HG02870 (cell line): ENCODE measurements around the gene OGFR.
A peak's percentile ranks its signal among the peaks of the same experiment; 100 is the strongest.

ENCODE experiments used
- ATAC-seq: cut with Tn5 transposase; IDR thresholded peaks from one replicate; pipeline ENCODE4 v1.9.1; 2021; ENCODE audit warnings: mild to moderate bottlenecking, moderate library complexity; ENCODE audit not compliant: unreplicated experiment

OGFR gene

DNA sequence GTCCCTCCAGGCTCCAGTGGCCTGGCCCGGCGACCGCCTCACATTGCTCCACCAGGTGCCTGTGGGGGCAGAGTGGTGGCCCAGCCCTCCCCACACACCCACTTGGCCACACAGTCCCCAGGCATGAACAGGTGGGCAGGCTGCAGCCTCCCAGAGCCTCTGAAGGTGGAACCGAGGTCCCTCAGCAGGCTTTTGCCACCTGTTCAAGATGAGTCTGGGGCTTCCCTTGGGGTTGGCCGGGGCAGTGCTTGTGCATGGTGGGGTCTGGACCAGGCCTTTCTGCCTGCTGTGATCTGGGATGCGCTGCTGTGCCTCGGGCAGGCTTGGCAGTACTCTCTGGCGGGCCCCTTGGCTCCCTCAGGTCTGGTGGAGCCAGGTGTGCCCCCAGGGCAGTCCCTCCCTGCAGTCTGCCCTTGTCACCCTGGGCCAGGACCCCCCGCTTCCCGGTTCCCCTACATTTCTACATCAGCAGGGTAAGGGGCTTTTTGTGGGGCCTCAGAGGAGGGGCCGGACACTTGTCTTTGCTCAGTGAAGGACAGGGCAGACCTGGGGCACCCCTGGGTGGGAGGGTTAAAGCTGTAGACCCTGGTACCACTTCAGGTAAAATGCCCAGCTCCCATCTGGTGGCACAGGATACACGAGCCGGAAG is 9.5 kb downstream of the OGFR start:
- no peak for ATAC-seq

GRCh38 chr20:62814709-62815065 is 10.1 kb downstream of the OGFR start:
- no peak for ATAC-seq

- ATAC-seq = no peak
Measured at GRCh38 chr20:62815066-62815991, 10.7 kb downstream of the OGFR start.

DNA sequence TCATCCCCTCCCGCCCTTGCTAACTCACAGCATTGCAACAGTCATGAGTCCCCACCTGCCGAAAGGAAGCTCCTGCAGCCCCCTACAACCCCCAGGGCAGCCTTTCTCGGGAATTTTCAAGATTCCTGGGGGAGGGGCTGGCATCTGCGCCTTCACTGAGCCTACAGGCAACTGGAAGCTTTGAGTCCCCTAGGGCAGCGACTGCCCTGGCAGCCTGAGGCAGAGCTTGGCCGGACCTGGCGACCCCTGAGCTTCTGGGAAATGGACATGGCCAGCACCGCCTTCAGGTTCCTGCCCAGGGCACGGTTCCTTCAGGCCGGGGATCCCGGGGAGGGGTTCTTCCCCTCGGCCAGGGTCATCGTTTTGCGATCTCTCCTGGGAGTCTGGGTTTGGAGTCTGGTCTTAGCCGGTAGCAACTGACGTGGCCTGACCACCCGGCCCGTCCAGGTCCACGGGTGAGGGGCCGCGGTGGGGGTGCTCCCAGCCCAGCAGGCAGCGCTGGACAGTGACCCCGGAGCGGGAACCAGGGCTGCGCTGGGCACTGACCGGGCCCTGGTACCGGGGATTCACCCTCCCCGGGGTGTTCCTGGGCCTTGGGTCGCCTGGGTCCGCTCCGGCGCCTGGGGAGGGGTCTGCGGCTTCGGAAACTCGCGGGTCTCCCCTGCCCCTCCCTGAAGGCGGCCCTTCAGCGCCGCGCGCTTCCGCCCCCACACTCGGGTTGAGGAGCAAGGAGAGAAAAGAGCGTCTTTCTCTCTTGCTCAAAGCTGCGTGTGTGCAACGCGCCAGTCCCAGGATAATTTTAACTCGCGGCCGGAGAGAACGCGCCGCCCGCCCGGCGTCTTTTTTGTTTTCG is 11.6 kb downstream of the OGFR start:
- no peak for ATAC-seq

- ATAC-seq = no peak
Measured at GRCh38 chr20:62816884-62817873, 12.5 kb downstream of the OGFR start, which contains the start of gene COL9A3. TSS of gene COL9A3 (plus strand) at chr20:62817050. CDS start at chr20:62817065, 15 bp downstream.

GRCh38 chr20:62817975-62818591 is 13.4 kb downstream of the OGFR start:
- ATAC-seq = no peak

DNA sequence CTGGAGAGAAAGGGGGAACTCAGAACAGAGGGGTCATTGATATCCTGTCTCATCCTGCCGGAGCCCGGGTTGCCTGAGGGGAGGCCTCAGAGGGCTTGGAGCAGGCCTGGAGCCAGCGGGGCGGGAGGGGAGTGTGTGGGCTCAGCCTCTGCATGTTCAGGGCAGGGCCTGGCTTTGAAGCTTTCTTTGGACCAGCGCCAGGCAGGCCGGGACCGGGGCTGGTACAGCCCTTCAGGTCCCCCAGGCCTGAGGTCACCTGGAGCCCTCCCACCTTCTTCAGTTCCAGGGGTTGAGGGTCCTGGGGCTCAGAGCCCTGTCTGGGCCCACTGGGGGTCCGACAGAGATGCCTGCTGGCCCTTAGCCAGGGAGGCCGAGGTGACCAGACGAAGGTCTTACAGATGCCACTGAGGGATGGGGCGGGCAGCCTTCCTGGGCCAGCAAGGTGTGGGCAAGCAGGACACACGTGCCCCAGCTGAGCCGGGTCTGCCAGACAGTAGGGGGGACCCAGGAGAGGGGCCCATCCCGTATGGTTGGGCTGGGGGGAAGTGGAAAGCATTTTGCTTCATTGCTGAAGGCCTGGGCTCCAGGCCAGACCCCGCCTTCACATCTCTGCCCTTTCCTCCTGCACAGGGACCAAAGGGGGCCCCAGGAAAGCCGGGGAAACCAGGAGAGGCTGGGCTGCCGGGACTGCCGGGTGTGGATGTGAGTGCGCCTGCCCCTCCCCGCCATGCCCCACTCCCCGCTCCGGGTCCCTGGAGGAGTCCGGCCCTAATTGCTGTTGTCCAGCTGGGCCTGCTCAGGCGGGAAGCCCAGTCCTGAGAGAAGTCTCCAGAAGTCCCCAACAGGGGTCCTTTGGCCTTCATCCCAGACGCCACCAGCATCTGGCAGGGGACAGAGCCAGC is 14.2 kb downstream of the OGFR start:
- ATAC-seq = no peak

DNA sequence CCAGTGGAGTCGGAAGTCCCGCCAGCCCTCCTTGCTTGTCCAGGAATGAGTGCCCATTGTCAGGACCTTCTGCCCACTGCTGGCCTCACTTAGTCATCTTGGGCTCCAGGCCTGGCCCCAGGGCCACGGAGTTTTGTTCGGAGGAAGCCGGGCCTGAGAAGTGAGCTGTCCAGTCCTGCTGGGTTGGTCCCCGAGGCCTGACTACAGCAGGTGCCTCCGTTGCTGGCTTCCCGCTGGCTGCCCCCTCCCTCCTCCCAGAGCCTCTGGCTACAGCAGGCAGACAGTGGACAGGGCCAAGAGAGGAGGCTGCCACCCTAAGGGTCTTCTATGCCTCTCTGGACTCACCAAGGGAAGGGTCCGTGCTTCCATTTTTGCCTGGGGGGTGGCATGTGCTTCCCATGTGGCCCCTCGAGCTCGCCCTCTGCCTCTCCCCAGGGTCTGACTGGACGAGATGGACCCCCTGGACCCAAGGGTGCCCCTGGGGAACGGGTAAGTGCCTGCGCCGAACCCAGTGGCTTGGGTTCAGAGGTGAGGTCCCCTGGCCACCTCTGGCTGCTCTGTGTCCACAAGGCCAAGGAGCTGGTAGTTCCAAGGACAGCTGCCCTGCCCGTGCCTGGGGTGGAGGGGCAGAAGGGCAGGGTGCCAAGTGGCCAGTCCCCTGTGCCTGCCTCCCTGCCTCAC is 15.0 kb downstream of the OGFR start:
- ATAC-seq = no peak

- no peak for ATAC-seq
Measured at GRCh38 chr20:62820208-62820961, 15.8 kb downstream of the OGFR start.

DNA sequence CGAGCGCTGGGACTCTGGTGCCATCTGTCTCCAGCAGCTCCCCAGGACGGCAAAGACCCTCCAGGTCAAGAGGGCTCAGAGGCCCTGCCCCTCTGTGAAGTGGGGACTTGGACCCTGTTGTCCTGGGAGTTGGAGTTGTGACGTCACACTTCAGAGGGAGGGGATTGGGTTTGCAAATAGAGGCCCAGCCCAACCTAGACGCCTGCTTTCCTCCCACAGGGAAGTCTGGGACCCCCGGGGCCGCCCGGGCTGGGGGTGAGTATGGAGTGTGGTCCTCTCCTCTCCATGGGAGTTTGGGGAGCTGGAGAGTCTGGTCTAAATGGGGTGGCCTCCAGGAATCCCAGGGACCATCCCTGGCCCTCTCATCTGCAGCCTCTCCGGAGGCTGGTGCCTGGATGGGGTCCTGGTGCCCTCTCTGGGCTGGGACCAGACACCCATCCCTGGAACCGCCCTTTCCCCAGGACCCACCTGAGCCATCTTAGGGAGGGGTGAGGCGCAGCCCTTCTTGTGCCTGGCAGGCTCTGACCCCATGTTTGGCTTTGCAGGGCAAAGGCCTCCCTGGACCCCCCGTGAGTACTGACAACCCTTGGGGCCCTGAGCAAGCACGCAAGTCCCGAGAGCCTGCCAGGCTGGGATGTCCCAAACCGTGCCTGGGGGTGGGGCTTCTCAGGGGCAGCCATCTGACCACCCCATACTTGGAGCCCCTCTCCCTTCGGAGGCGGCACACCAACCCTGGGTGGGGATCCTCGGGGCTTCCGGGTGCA is 16.5 kb downstream of the OGFR start:
- no peak for ATAC-seq

GRCh38 chr20:62821726-62822210 is 17.1 kb downstream of the OGFR start:
- ATAC-seq = no peak

- no peak for ATAC-seq
Measured at GRCh38 chr20:62822239-62822787, 17.7 kb downstream of the OGFR start.

DNA sequence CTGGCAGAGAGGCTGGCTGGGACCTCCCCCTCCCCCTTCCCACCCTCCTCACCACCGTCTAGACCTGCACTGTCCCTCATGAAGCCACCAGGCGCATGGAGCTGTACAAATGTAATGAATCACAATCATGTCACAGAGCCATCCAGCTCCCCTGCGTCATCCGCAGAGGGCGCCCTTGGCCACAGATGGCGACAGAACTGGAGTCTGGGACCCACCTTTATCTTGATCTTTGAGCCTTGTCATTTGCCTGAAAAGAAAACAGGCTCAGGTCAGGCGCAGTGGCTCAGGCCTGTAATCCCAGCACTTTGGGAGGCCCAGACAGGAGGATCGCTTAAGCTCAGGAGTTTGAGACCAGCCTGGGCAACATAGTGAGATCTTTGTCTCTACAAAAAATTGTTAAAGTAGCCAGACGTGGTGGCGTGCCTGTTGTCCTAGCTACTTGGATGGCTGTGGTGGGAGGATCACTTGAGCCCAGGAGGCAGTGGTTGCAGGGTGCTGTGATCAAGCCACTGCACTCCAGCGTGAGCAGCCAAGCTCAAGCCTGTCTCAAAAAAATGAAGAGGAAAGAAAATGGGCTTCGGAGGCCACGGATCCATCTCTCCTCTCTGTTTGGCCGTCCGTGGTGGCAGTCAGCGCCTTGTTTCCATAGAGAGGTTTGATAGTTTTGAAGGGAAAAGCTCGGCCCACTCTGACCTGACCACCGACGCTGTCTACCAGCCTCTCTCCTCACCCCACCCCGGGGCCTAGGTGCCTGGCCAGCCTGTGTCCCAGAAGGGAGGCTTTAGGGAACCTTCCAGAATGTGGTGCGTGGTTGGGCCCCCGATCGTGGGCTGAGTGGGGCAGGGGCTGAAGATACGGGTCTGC is 18.4 kb downstream of the OGFR start:
- ATAC-seq = peak; percentile 48

DNA sequence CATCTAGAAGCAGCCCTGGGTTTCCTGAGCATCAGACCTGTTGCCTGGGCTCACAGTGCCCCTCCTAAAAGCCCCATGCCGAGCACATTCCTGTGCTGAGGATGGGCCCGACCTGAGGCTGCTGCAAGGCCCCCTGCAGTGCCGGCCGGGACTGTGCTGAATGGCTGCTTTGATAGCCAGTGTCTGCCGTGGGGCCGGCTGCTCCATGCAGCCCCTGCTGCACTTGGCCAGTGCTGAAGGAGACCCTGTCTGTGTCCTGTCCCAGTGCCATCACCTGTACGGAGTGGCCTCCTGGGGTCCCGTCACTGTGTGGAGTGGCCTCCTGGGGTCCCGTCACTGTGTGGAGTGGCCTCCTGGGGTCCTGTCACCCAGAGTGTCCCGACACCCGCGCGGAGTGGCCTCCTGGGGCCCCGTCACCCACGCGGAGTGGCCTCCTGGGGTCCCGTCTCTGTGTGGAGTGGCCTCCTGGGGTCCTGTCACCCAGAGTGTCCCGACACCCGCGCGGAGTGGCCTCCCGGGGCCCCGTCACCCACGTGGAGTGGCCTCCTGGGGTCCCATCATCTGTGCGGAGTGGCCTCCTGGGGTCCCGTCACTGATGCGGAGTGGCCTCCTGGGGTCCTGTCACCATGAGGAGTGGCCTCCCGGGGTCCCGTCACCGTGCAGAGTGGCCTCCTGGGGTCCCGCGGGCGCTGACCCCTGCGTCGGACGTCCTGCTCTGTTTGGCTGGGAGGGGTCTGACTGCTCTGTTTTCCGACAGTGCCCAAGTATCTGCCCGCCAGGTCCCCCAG is 19.2 kb downstream of the OGFR start:
- no peak for ATAC-seq
